Measurements from ENCODE around the gene MAST4. TPM values are rescaled to one million over a fixed set of nuclear protein-coding genes. Genes with fewer than 3 reads are reported as not detected.

MAST4 gene
- 10 to 100 TPM; 30.5 to 47.8 TPM for total RNA-seq

DNA sequence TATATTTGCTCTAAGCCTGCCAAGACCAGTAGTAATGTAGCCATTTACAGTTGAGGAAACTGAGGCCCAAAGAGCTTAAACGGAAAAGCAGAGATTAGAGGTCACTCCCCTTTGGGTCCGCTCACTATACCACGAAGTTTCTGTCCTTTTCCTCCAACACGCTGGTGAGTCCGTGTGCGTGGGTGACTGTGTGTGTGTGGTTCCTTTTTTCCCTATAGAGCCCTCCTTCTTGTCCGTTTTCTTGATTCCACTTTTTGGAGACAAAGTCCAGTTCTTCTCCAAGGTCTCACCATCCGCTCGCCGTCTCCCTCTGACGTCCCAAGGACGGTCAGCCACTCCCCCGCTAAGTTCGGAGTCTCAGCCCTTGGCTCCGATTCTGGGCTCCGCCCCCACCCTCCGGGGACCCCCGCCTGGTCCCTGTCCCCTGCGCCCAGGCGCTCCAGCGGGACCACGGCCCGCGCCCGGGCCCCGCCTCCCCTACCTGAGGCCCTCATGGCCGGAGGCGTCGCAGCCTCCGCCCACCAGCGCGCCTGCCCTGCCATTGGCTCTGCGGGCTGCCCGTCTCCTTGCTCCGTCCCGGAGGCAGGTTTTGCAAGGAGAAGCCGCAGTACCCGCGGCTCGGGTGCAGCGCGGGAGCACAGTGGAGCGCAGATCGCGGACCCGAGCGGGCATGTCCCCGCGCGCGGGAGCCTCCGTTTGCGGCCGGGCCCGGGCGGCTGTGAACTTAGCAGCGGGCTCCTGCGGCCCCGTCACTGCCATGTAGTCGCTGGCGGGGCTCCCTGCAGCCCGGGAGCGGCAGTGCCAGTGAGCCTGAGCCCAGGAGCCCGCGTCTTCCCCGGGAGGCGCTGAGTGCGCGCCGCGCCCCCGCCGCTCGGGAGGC is at the start of gene MAST4:
TSS of gene MAST4 (plus strand) at position 638 of the 880 bp plus-strand sequence. CDS start 263 bp downstream, outside the sequence.
- no peaks in the 10 kb centered on the region for H3K36me3 ChIP-seq
- DNase-seq (ENCODE audit: low spot score), result no peak
- TF ChIP-seq, protein P1, sequence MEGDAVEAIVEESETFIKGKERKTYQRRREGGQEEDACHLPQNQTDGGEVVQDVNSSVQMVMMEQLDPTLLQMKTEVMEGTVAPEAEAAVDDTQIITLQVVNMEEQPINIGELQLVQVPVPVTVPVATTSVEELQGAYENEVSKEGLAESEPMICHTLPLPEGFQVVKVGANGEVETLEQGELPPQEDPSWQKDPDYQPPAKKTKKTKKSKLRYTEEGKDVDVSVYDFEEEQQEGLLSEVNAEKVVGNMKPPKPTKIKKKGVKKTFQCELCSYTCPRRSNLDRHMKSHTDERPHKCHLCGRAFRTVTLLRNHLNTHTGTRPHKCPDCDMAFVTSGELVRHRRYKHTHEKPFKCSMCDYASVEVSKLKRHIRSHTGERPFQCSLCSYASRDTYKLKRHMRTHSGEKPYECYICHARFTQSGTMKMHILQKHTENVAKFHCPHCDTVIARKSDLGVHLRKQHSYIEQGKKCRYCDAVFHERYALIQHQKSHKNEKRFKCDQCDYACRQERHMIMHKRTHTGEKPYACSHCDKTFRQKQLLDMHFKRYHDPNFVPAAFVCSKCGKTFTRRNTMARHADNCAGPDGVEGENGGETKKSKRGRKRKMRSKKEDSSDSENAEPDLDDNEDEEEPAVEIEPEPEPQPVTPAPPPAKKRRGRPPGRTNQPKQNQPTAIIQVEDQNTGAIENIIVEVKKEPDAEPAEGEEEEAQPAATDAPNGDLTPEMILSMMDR (IDR thresholded peaks at IDR 0.05), result no peak
- peak within 1 kb of the TSS; percentile 79 for H3K4me3 ChIP-seq
- H3K27ac ChIP-seq, result no peak within 1 kb of the TSS
- no peaks in the 10 kb centered on the region for H3K9me3 ChIP-seq
- peak; percentile 48 for ATAC-seq (ENCODE audit: insufficient number of reproducible peaks, low FRiP score, low read depth)
- H3K27me3 ChIP-seq (replicated peaks; ENCODE audit: insufficient read depth), result no peaks in the 10 kb centered on the region
- H3K4me1 ChIP-seq (ENCODE audit: control insufficient read depth in 1 of 2, low read depth in 2 of 2), result peaks cover 0 to 13% of the 10 kb centered on the region in 2 donors

DNA sequence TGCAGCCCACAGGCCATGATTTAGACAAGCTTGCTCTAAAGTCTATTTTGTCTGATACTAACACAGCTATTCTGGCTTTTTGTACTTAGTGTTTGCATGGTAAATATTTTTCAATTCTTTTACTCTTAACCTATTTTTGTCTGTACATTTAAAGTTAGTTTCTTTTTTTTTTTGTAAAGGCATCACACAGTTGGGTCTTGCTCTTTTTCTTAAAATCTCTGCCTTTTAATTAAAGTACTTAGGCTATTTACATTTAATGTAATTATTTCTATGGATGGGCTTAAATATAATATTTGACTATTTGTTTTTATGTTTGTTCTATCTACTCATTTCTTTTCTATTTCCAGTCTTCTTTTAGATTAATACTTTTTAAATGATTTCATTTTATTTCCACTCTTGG is 49.7 kb upstream of the MAST4 start:
- Histone ChIP-seq H3K4me3 (no peak overlapping the region), H3K27ac (no peak overlapping the region), H3K4me1 (ENCODE audit: control insufficient read depth in 1 of 2, low read depth in 2 of 2) (no peaks in the 10 kb centered on the region), H3K36me3 (no peaks in the 10 kb centered on the region), H3K27me3 (replicated peaks; ENCODE audit: insufficient read depth) (no peaks in the 10 kb centered on the region), H3K9me3 (no peaks in the 10 kb centered on the region)
- ATAC-seq (ENCODE audit: insufficient number of reproducible peaks, low FRiP score, low read depth) (no peak), DNase-seq (ENCODE audit: low spot score) (no peak)
- TF ChIP-seq, protein P1 (IDR thresholded peaks at IDR 0.05), result no peak

DNA sequence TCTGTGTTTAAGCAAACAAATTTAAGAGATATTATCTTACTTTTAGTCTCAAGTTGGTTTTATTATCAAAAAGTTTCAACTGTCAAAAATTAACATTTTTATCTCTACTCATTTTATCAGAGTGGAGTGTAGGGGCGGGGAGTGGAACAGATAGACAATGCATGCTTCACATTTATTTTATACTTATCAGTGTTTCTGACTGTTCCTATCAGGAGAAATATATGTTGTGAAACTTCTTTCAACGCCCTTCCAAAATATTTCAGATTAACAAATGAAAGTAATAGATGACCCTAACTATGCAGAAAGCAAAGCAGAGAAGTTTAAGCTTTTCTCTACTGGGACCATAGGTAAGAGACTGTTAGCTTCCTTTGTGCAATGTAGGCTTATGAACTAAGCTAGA is 44.9 kb upstream of the MAST4 start:
- Histone ChIP-seq H3K4me1 (ENCODE audit: control insufficient read depth in 1 of 2, low read depth in 2 of 2) (no peaks in the 10 kb centered on the region), H3K36me3 (no peaks in the 10 kb centered on the region), H3K9me3 (no peaks in the 10 kb centered on the region), H3K27ac (no peak overlapping the region), H3K27me3 (replicated peaks; ENCODE audit: insufficient read depth) (no peaks in the 10 kb centered on the region), H3K4me3 (no peak overlapping the region)
- DNase-seq (ENCODE audit: low spot score) (no peak), ATAC-seq (ENCODE audit: insufficient number of reproducible peaks, low FRiP score, low read depth) (no peak)
- TF ChIP-seq, protein P1 (IDR thresholded peaks at IDR 0.05), result no peak

DNA sequence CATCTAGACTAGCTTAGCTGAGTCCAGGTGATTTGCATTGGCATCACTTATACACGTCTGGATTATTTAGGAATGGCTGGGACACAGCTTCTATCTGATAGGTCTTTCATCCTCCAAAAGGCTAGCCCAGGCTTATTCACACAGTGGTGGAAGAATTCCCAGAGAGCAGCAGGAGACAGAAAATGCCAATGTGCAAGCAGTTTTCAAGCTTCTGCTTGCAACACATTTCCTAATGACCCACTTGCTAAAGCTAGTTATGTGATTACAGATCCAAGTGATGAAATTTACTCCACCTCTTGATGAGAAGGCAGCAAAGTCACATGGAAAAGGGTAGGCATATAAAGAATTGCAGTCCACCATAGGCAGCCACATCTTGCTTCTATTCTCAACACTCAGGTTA is 44.2 kb upstream of the MAST4 start:
- Histone ChIP-seq H3K4me3 (no peak overlapping the region), H3K4me1 (ENCODE audit: control insufficient read depth in 1 of 2, low read depth in 2 of 2) (no peaks in the 10 kb centered on the region), H3K27ac (no peak overlapping the region), H3K36me3 (no peaks in the 10 kb centered on the region), H3K27me3 (replicated peaks; ENCODE audit: insufficient read depth) (no peaks in the 10 kb centered on the region), H3K9me3 (no peaks in the 10 kb centered on the region)
- ATAC-seq (ENCODE audit: insufficient number of reproducible peaks, low FRiP score, low read depth) (no peak), DNase-seq (ENCODE audit: low spot score) (no peak)
- TF ChIP-seq, protein P1 (IDR thresholded peaks at IDR 0.05), result no peak

DNA sequence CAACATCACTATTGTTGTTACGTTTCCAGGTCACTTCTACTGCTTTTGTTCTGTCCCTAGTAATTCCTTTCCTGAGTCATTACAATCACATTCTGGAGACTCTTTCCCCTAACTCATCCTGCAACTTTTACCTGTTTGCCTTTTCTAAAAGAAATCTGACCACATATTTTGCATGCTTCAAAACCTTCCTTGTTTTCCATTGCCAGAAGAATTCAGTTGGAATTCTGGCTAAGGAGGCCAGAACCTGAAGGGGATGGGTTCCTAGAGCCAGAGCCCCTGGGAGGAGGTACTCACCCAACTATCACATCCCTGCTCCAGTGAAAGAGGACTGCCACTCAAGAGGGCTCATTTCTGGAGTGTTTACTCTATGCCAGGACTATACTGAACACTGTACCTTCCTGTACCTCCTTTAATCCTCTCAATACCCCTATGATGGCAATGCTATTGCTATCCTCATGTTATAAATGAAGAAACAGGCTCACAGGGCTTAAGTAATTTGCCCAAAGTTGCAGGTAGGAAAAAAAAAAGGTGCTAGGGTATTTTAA is 42.8 kb upstream of the MAST4 start:
- H3K36me3 ChIP-seq, result no peaks in the 10 kb centered on the region
- no peak for DNase-seq (ENCODE audit: low spot score)
- H3K27ac ChIP-seq, result no peak overlapping the region
- no peaks in the 10 kb centered on the region for H3K9me3 ChIP-seq
- no peak for ATAC-seq (ENCODE audit: insufficient number of reproducible peaks, low FRiP score, low read depth)
- H3K27me3 ChIP-seq (replicated peaks; ENCODE audit: insufficient read depth), result no peaks in the 10 kb centered on the region
- TF ChIP-seq, protein P1 (IDR thresholded peaks at IDR 0.05), result no peak
- no peaks in the 10 kb centered on the region for H3K4me1 ChIP-seq (ENCODE audit: control insufficient read depth in 1 of 2, low read depth in 2 of 2)
- H3K4me3 ChIP-seq, result no peak overlapping the region

Data from thoracic aorta (tissue), 2 donors.